COR-L47 (cell line): Measurements from ENCODE around the gene HOXC6.
A peak's percentile ranks its signal among the peaks of the same experiment; 100 is the strongest.

Experiments used
- DNase-seq: peaks from one replicate; lab custom pipeline; 2025; lab: John Stamatoyannopoulos, UW

HOXC6 gene

DNA sequence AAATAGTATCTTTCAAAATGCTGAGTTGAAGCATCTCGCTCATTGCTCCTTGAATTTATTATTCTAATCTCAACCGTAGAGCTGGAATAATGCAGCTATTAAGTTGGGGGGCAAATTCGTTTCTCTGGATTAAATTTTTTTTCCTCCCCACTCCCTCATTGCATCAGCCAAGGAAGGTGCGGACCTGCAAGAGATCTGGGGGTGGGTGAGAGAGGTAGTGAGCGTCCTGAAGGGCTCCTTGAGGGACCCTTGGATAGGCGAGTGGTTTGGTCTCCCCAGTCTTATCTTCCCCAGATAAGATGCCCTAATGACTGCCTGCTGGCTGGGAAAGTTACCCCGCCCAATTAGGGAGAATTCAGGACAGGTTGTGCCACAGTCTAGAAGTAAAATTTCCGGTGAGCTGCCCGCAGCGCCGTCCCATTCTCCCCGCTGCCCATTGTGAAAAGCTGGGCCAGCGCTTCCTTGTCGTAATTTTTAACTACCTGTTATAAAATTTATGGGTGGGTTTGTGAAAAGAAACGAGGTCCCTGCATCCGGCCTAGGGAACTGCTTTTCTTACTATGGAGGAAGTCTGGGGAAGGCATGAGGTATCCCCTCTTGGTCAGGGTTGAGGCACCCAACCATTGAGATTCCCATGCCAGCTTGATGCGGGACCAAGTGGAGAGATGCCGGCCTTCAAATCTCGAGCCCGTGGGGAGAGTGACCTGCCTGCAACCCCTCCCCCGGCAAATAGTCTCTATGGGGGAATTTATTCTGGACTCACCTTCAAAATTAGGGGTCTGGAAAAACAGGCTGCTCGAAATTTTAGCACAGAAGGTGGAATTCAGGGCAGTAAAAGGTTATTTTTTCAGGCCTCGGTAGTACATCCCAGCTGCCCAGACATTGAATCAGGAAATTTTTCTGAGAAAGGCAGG is 13.0 kb upstream of the HOXC6 start:
- DNase-seq: no peak

DNA sequence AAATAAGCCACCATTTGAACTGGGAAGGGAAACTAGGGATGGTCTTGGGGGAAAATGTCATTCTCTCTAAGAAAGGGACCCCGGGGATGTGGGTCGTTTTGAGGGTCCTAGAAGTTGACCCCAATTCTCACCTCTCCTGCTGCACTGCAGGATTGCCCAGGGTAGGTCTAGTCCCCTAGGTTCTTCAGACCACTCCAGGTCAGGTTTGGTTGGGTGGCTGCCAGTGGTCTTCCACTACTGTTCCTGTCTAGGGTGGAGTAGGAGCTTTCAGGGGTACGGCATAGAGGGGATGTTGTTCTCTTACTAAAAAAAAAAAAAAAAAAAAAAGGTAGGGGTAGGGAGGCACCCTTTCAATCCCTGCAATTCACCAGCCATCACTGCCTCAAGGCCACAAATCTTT is 12.2 kb upstream of the HOXC6 start:
- no peak for DNase-seq

DNA sequence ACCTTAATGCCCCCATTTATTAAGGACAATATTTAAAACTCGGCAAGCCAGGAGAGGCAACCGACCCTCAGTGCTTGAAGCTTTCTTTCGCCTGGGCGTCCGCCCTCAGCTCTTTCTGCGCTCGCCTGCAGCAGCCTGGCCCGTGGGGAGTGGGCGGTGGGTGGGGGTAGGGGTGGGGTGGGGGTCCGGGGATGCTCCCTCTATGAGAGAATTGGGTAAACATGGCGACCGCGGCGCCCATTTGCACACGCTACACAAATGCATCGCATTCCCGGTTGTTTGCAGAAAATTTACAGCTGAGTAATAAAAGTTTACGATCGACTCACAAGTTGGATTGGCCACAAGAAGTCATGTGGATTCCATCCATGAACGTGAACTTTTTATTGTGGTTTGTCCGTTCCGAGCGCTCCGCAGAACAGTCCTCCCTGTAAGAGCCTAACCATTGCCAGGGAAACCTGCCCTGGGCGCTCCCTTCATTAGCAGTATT is 11.7 kb upstream of the HOXC6 start:
- DNase-seq: no peak

DNA sequence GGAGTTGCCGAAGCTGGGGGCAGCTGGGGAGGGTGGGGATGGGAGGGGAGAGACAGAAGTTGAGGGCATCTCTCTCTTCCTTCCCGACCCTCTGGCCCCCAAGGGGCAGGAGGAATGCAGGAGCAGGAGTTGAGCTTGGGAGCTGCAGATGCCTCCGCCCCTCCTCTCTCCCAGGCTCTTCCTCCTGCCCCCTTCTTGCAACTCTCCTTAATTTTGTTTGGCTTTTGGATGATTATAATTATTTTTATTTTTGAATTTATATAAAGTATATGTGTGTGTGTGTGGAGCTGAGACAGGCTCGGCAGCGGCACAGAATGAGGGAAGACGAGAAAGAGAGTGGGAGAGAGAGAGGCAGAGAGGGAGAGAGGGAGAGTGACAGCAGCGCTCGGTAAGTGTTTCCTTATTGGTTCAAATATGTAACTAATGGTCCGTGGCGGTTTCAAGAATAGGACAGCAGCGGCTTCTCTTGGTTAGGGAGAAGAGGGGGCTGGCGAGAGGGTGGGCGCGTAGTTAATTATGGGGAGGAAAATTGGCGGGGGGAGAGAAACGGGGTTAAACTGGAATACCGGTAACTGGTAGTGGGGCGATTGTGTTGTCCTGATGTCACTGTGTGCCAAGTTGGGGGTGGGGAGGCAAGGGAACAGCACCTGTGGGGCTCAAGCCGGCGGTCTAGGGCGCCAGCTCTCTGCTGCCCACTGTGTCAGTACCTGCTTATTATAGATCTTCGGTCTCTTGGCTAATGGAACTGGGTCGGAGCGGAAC is 11.0 kb upstream of the HOXC6 start:
- peak; percentile 69 for DNase-seq

DNA sequence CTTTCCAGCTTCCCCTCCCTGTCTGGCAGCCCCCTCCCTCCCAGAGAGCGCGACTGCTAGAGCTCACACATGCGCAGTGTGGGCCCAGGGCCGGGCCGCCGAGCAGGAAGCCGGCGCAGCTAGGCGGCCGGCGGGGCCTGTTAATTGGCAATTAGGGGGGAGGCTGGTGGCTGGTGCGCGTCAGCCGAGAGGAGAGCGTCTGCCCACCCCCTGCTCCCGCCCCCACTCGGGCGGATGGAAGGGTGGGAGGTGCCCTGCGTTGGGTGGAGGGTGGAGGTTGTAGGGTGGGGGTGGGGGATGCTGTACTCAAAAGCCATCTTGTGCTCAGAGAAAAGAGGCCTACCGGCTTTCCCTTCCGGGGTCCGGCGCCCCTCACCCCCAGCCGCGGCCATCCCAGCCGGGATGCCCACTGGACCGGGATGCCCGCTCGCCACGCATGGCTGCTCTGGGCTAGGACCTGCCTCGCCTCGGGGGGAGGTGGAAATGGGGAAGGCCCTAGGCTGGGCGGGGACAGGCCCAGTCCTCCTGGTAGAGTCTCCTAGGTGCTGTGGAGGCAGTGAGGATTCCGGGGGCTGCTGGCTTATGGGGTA is 10.3 kb upstream of the HOXC6 start:
- DNase-seq: peak; percentile 93

DNA sequence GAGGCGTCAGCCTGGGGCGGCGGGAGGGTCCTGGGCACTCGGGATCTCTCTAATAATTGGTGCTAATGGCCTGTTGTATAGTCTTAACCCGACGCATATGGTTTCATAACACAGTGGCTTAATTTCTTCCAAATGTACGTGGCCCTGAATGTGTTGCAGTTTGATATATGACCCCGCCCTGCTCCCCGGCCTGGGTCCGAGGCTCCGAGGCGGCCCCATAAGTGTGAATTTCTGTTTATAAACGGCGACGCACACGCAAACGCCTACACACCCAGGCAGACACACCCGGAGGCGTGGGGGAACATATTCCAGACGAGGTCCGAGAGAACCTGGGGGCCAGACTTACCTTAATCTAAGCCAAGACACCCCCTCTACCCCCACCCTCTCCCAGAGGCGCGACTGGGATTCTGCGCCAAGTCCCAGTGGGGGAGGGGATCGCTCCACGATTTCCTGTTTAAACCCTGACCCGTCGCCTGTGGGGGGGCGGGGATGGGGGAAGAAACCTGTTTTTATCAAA is 9.7 kb upstream of the HOXC6 start:
- DNase-seq: no peak

DNA sequence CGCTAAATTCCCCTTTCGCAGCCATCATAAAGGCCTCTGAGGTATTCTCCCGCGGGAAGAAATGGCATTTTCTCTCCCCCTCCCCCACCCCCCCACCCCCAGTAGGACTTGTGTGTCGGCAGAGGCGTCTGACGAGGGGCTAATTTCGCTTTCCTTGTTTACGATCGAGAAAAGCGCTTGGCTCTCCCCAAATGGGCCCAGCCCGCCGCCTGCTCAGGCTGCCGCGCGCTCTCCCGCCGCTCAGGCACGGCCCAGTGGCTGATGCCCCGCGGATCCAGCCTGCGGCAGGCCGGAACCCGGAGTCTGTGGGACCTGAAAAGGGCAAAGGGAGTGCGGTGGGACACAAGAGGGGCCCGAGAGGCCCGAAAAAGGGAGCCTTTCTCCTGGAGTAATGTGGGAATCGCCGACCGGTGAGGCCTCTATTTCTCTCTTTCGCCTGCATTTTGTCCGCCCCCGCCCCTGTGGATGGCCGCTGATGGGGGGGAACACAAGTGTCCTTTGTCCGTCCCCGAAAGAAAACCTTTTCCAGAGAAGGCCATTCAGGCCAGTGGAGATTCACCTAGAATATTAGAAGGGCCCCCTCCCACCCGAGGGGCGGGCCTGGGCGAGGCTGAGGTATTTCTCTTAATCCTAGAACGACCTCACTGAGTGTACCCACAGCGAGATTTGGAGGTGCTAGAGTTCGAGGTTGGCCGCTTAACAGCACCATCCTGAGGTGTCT is 9.0 kb upstream of the HOXC6 start:
- DNase-seq: no peak

DNA sequence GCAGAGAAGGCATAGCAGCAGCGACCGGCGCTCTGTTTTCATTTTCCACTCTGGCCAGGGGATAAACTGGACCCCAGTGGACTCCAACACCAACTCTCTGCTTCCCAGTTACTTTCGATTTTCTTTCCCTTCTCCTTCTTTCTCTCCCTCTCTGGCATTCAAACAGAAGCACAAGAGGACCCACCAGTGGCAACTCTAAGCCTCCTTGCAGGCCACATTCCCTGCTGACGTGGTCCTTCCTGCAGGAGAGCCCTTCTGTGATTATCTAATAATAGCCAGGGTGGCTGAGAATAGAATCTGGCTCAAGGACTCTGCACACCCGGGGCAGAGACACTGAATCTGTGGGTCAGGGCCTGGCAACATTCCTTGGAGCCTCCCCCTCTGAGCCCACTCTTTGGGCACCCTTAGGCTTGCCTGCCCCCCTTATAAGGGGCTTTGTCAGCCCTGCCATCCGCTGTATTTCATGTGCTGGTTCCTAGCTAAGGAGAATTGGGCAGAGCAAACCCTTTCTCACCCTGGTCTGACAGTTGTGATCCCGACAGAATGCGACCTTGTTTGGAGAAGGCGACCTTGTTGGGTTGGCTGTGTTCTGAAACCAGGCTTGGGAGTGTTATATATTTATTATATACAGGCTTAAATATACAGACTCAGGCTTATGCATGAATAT is 8.2 kb upstream of the HOXC6 start:
- no peak for DNase-seq

DNA sequence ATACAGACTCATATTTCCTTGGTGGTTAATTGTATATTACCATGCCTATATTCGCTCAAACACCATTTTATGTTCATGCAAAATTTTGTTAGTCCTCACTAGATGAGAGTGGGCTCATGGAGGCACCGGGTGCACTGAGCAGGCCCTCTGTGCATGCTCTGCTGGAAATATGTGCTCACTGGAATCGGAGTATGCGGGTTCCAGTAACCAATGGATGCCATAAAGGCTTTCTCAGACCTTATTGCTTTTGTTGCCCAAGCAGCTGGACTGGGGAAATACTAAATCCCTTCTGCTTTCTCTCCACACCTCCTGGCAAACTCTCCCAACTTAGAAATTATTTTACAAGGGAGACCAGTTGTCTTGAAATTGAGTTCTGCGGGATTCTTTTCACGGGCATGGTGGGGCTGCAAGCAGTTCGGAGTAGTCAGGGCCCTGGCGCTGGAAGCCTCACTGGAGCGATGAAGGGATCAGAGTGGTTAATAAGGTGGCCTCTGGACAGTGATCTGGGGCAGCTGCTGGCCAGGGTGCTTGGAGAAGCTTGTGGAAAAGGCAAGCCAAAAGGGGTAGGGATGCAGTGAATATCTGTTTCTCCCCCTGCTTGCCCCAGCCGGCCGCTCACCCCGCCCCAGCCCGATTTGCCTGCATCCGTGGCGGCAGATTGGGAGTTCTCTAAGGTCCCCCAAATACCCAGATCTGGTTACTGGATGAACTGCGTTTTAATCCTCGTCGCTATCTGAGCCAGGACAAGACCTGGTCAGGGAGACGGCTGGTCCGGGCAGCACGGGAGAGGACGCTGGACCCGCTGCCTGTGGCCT is 7.4 kb upstream of the HOXC6 start:
- DNase-seq: no peak

DNA sequence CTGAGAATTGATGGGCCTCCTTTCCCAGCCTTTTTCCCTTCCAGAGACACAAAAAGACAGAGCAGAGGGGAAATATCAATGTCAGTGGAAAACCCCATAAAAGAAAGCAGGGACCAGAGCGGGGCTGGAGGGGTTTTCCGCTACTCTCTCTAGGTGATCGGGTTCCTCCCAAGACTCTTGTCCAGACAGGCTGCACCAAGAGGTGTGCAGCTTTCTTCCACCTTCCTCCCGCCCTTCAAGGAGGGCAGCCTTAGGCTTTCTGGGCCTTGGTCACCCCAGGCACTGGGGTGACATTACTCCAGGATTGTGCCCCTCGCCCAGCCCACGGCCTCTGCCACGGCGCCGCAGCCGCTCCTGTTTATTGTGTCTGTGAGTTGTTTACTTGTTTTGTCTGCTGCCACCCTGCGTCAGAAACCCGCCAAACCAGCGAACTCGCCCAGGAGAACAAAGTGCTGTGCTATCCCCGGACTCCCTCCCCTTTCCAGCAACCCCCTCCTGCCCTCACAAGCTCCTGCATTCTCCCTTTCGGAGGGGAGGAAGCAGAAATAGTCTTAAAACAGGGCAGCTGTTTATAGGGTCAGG is 6.7 kb upstream of the HOXC6 start:
- DNase-seq: no peak

DNA sequence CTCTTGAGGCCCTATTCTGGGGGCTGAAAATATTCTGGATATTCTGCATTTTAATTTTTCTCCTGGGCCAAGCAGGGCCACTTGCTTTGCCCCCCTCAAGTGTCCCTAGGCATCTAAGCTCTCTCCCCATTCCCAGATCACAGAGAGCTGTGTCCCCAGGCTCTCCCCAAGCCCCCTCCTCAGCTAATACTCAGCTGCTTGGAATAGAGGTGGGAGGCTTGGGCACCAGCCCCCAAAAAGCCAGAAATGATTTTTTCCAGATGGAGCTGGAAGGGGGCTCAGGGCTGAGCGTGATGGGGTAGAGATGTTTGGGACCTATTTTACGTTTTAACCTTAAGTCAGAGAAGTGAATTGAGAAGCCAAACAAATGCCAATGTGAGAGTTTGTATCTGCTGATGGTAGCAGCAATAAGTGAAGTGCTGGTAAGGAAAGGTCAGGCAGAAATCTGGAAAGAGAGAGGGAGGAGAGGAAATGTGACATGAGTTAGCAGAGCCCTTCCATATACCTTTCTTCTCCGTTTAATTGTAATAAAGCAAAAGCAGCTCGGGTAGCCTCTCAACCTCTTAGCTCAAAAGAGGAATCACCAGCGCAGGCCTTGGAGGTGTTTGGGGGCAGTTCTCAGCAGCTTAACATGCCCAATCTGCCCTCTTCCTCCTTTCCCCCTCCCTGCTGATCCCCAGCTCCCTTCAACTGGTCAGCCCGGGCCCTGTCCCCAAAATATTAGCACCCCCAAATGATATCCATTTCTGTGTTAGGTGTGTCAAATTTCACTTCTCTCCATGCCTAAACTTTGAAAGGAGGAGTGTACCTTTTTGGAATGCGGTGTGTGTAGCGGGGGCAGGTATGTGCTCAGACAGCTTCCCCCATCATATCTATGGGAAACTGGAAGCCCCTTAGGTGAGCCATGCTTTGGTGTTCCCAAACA is 5.0 kb upstream of the HOXC6 start:
- no peak for DNase-seq

DNA sequence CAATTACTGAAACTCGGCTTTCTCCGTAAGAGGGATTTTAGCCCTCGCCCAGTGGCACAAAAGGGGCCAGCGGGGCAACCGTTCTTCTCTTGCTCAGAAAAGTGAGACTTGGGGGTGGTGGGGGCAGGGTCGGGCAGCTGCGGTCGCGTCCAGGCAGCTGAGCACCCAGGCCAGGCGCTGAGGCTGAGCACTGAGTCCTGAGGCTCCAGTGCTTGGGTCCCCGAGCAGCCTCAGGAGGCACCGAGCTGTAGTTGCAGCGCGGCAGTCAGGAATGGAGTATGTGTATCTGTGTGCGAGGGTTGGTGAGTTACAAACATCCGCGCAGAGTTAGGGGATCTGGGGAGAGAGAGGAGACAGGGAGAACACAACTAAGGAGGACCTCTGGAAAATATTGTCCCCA is 4.1 kb upstream of the HOXC6 start:
- DNase-seq: no peak

DNA sequence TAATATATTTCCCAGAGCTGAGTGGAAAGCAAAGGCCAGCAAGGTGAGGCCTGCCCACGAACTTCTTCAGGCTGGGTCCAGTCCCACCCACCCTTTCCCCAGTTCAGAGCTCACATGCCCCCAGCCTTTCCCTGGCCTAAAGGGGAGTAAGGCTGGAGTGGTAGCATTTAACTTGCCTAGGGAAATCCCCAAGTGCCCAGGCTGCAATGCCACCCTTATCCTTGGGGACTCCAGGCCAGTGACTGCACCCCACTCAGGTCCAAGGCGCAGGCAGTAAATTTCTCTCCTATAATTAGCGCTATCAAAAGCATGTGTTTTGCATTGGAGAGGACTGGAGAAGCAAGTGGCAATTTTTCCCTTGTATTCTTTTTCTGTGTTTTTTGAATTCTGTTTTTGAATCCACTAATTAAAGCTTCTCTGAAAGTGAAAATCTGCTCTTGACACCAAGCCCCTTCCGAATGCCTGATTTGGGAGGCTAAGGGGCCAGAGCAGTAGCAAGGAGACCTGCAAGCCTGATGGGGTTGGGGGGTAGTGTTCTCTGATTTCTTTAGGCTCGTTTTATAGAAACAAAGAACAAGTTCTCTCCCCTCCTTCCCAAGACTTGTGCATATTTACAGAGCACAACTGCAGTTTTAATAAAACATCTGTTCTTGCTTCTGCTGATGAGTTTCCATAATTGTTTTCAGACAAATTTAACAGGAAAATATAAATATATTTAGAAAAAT is 3.5 kb upstream of the HOXC6 start:
- no peak for DNase-seq

DNA sequence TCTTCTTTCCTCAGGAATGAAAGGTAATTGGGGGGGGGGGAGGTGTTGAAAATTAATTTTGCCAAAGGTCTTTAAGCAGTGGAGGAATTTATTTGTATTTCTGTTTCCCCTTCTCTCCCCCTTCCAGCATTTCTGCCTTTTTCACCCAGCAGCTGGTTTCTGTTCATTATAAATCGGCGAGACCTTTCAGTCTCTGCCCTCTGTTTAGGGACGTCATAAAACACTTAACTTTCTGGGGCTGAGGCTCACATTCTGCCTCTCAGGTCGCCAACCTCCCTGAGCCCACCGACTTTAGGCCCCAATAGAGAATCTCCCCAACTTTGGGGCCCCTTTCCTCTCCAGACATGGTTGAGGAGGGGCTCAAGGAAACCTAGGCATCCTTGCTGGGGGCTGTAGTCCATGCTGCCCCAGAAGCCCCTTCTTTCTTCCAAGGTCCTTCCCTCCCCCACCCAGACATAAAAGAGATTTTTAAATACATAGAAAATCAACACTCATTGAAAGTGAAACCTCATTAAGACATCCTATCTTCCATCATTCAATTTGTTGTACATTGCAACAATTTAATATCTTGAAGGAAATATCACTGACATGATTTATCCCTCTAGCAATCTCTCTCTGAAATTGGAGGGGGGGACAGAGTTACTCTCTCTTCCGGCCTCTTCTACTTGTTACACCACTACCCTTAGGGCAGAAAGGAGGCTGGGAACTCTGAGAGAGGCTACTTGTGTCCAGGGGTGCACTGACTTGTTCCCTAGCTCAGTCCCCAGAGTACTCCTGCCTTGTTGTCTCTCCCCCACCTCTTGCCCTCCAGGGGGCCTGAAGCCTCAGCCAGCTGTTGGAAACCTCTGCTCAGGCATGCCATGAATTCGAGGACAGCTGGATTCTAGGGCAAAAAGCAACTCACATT is 2.5 kb upstream of the HOXC6 start:
- DNase-seq: no peak

DNA sequence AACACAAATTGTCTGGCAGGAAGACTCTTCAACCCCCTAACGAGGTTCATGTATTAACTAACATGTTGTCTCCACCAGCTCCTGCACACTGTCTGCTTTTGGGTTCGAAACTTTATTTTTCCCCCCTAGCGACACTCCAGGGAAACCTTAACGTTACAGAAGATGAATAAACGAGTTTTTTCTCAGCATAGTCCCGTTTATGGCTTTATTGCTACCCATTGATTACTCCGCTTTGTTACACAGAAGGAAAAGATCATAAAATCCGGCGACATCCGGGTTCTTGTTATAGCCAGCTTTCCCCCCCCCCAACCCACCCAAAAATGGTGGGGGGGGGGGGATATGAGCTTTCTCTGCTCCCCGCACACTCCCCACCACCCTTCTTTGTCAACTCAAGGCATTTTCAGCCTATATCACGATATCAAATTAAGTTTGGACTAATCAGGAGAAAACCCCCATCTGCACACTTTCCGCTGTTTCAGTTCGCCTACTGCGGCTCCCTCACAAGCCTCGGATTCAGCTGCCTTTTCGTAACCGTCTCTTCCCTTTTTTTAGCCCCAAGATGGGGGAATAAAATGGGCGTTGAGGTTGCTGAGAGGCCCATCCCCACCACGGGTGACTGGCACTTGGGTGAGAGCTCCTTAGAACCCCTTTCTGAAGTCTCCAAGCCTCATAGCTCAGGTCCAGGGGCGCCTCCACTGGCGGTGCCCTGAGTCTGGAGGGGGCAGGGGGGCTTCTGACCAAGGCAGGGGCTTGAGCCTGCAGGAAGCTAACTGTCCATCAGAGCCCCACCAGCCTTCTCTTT is 1.4 kb upstream of the HOXC6 start:
- no peak for DNase-seq

DNA sequence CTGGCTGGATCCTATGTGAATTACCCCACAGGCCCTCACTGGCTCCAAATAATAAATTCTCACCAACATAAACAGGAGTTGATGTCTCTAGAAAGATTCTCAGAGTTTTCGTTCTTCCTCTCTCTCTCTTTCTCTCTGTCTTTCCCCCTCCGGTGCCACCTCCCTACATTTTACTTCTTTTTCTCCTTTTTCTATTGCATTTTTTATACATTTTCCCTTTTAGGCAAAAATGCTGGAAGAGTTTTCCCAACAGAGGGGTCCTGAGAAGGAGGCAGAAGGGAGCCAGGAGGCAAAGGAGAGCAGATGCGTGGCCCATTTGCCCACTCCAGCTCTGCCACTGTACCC is 826 bp upstream of the HOXC6 start:
- no peak for DNase-seq
